ENCODE measurements around the gene ORC4.
"Not testable (repeated sequence)": the region's sequence is repeated elsewhere in the genome, so short reads cannot be mapped to it uniquely, and the experiment has no call there.

GRCh38 chr2:147994965-147995364 lies 25.6 kb downstream of the ORC4 start:
- not testable (repeated sequence) for TF ChIP-seq YY1 (IDR thresholded peaks at IDR 0.05; ENCODE audit: insufficient read depth, insufficient read length); ZNF274 (IDR thresholded peaks at IDR 0.05; ENCODE audit: low read depth, low read length); SUZ12 (IDR thresholded peaks at IDR 0.05; ENCODE audit: extremely low read depth, insufficient read depth, insufficient read length)
